HepG2 (cell line): ENCODE measurements around the gene ZBTB44.

ENCODE experiments used
- ATF3 ChIP-seq: sonication (generic); formaldehyde crosslinking; IDR thresholded peaks from 2 replicates; pipeline ENCODE4 v1.4.0; 2020; ENCODE audit warnings: missing genetic modification reagents
- CENPT ChIP-seq: sonication (generic); formaldehyde crosslinking; IDR thresholded peaks from 2 replicates; pipeline ENCODE4 v1.8.0; 2022; ENCODE audit warnings: low read depth, mild to moderate bottlenecking, moderate library complexity, missing genetic modification reagents
- JUN ChIP-seq: sonication (generic); formaldehyde crosslinking; IDR thresholded peaks from 2 replicates; pipeline ENCODE4 v1.4.0; 2020; ENCODE audit warnings: mild to moderate bottlenecking, missing genetic modification reagents
- NR2F1 ChIP-seq, 2 experiments: fragments of 450-650 bp in 1 of 2; formaldehyde crosslinking in 1 of 2; IDR thresholded peaks; 2 replicates each; pipeline versions ENCODE4 v1.5.0 to v1.6.1; 2016 to 2020; ENCODE audit warnings: mild to moderate bottlenecking in 1 of 2, missing compliant biosample characterization in 1 of 2, missing genetic modification reagents in 1 of 2, moderate library complexity in 1 of 2
- POLR2A ChIP-seq, 2 experiments: IDR thresholded peaks; 2 replicates each; pipeline ENCODE4 v1.6.1; 2011; ENCODE audit warnings: low read depth in 2 of 2, low read length in 2 of 2, mild to moderate bottlenecking in 1 of 2, moderate library complexity in 1 of 2; ENCODE audit not compliant: insufficient read depth in 1 of 2
- YY1 ChIP-seq: IDR thresholded peaks from 2 replicates; pipeline ENCODE4 v1.6.1; 2011; ENCODE audit warnings: low read length, low read depth, moderate library complexity, mild to moderate bottlenecking; ENCODE audit not compliant: insufficient read depth, insufficient replicate concordance
- ZC3H4 ChIP-seq: sonication (generic); formaldehyde crosslinking; IDR thresholded peaks from 2 replicates; pipeline ENCODE4 v1.4.0; 2020; ENCODE audit warnings: missing genetic modification reagents, borderline replicate concordance
- ZFYVE20 ChIP-seq: sonication (generic); formaldehyde crosslinking; IDR thresholded peaks from 2 replicates; pipeline ENCODE4 v1.8.0; 2023; ENCODE audit warnings: low read depth, mild to moderate bottlenecking, moderate library complexity, missing genetic modification reagents, borderline replicate concordance

GRCh38 chr11:130216591-130217132 is 98.1 kb downstream of the ZBTB44 start:
- TF ChIP-seq ATF3 (CRISPR knock-in tag) (no peak), ZC3H4 (no peak), POLR2A (IDR thresholded peaks at IDR 0.05; ENCODE audit: insufficient read depth in 1 of 2, low read depth in 2 of 2, low read length in 2 of 2) (no peak), JUN (CRISPR knock-in tag) (no peak), YY1 (no peak), ZFYVE20 (CRISPR knock-in tag) (no peak), CENPT (CRISPR knock-in tag) (no peak), NR2F1 (CRISPR knock-in tag; IDR thresholded peaks at IDR 0.05) (no peak)
